CD4-positive, alpha-beta T cell treated with Interleukin-21 for 1 hour (primary cell): Measurements from ENCODE around the gene STK24.

Source experiments
- DNase-seq: peaks from one replicate; pipeline ENCODE4 v3.0.0-alpha.2; 2020

The STK24 gene

DNA sequence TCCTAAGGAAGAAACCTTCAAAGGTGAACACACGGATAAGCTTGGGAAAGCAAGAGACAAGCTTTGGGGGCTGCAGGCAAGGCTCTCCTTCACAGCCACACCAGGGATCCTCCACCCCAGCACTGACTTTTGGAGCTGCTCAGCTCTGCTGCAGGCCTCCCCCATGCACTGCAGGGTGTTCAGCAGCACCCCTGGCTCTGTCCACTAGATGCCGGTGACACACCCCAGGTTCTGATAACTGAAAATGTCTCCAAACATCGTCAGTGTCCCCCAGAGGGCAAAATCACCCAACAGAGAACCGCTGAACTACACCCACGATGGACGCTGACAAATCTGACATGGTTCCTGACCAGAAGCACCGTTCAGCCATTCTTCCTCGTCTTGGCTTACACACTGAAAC is 90.5 kb downstream of the STK24 start:
- no peak for DNase-seq

DNA sequence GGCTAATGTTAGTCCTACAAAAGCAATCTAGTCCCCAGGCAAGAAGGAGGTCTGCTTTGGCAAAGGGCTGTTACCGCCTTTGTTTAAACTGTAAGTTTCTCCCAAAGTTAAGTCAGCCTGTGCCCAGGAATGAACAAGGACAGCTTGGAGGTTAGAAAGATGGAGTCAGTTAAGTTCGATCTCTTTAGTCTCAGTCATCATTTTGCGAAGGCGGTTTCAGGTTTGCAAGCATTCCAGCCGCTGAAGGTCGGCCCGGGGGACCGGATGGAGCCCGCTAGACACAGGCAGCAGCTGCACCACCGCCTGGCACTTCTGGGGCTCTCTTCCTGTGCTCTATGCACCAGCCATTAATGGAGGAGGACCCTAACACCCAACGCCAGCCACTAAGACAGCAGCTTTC is 91.3 kb downstream of the STK24 start:
- DNase-seq = no peak

GRCh38 chr13:98484289-98485219 is 92.4 kb downstream of the STK24 start:
- peak; percentile 68 for DNase-seq

DNA sequence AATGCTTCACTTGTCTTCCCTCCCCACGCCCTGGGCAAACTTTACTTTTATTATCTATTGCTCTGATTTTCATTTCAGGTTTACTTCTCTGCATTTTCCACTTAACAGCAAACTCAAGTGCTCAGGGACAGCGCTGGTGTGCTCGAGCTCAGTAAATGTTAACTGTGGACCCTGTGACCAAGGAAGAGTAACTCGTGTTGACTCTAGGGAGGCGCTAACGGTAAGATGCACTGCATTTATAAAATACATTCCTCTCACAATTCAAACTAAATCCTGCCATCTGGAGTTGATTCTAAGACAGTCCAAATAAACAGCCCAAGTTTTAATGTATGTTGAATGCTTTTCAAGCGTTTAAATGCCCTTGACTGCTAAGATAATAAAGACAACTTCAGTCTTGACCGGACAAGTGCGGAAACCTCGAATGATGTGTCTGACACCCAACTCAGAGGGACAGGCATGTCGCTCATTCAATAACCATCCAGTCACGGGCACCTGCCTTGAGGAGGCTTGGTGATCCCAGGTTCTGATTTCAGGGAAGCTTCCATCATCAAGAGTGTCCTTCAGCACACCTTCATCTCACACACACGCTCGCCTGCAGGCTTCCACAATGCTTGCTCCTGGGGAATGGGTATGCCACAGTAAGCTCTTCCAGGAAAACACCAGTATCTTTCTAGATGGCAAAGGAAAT is 93.2 kb downstream of the STK24 start:
- DNase-seq = no peak

GRCh38 chr13:98482476-98483444 is 94.1 kb downstream of the STK24 start:
- no peak for DNase-seq

DNA sequence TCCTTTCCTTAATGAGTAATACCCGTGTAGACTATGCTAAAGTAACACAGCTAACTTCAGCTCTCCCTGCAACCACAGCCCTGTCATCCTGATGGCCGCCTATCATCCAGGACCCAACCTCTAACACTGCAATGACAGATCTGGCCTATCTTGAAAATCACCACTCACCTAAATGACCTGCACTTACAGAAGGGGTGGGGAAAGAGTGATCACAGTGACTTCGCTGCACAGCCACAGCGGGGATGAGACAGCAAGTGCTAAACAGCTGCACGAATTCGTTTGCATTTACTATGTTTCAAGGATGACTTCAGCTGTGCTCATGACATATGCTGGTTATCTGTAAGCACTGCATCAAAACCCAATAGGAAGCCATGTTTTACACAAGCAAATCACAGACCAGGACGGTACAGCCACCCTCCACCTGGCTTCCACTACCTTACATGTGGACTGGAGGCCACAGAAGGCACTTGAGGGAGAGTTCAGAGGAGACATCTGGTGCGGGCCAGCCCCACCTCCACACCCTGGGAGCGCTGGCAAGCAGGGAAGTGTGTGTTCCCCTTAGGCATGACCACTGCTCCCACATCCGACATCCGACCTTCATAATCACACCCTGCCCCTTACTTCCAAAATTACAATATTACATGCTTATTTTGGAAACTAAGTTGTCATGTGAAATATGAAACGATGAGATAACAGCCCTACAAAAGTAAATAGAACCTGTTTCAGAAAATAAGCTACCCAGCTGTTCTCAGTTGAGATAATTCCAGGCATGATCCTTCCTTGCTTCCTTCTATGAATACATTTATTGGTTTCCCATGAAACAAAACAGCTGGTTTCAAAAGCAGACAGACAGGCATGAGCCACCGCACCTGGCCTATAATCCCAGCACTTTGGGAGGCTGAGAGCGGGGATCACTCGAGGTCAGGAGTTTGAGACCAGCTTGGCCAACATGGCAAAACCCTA is 95.7 kb downstream of the STK24 start:
- DNase-seq = no peak

DNA sequence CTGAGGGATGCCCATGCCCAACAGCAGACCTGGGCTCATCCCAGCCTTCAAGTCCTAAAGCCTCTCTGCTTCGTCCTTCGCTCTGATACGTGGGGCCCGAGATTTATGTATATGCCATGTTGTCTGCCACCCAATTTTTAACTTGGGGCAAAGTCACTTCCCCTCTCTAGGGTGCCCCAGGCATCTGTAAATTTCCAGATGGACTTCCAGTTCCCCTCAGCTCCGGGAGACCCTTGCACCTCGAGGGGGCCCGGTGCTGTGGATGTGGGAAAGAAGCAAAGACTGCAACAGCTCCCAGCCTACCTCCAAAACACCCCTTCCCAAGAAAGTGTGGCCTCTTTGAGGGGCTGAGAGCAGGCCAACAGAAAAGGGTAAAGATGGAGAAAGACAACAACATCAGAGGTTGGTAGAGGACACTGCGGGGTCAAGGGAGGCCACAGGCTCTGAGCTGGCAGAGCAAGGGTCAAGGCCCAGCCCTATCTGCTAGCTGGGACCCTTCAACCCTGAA is 97.4 kb downstream of the STK24 start:
- DNase-seq = no peak

DNA sequence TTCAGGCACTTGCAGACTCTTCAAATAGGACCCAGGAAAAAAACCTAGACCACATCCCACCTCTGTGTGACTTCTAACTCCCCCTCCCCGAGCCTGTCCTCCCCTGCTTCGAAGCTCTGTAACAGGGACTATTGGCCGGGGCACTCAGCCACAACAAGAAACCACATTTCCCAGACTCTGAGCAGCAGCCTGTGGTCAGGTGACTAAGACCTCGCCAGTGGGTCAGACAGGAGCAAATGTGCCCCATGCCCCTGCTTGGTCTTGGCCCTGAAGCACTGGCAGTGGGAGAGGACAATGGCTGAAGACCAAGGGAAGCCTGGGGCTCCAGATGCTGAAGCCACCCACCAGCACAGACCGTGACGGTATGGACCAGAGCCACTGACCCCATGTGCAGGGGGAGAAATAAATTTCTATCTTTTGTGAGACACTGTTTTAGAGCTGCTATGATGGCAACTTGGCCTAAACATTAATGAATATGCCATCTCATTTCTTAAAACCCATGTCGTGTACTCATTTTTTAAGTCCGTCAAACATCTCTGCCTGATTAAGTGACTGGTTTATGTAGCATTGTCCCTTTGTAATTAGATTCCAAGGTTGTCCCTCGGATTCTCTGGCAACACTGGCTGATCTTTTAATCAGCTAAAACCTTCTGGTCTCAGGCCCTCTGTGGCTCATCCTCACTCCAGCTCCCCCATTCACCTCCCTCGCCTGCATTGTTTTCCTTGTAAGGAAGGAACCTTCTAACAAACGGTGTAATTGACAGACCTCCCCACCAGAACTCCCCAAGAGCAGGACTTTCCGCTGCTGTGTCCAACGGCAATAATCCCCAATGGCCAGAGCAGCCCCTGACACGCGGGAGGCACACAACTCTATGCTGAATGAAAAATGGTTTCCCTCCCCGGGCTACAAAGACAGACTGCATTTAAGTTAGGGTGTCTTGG is 98.4 kb downstream of the STK24 start:
- DNase-seq = peak; percentile 19

- peak; percentile 86 for DNase-seq
Observed at GRCh38 chr13:98476538-98476966, 100.4 kb downstream of the STK24 start.

- no peak for DNase-seq
Observed at GRCh38 chr13:98476106-98476505, 100.8 kb downstream of the STK24 start.

- DNase-seq = no peak
Observed at GRCh38 chr13:98475522-98475921, 101.4 kb downstream of the STK24 start.

DNA sequence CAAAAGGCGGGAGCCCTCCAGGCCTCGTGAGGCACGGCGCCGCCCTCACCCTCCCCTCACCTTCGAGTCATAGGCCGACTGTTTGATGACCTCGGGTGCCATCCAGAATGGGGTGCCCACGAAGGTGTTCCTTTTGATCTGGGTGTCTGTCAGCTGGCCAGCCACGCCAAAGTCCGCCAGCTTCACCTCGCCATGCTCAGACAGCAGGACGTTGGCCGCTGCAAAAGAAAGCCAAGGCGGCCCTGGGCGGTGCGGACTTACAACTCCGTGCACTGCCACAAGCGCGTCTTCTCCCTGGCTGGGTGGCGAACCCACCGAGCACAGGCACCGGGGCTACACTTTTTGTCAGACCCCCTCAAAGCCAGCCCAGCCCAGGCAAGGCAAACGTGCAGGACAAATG is 102.1 kb downstream of the STK24 start:
- no peak for DNase-seq

DNA sequence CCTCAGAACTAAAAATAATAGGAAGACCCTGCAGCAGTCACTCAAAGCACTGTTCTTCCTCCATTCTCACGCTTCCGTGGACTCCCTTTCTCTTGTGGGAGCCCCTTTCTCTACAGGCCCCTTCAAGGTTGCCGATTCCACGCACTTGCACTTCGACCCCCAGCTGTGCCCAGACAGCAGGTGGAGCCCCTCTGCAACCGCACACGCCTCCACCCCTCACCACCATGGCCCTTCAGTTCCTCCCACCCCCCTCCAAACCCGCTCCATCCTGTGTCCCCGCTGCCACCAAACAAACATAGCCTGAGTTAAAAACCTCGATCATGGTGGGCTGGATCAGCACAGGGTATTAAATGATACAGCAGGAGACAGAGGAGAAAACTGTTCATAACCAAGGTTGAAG is 102.6 kb downstream of the STK24 start:
- no peak for DNase-seq

GRCh38 chr13:98473788-98474144 is 103.1 kb downstream of the STK24 start:
- DNase-seq = no peak

DNA sequence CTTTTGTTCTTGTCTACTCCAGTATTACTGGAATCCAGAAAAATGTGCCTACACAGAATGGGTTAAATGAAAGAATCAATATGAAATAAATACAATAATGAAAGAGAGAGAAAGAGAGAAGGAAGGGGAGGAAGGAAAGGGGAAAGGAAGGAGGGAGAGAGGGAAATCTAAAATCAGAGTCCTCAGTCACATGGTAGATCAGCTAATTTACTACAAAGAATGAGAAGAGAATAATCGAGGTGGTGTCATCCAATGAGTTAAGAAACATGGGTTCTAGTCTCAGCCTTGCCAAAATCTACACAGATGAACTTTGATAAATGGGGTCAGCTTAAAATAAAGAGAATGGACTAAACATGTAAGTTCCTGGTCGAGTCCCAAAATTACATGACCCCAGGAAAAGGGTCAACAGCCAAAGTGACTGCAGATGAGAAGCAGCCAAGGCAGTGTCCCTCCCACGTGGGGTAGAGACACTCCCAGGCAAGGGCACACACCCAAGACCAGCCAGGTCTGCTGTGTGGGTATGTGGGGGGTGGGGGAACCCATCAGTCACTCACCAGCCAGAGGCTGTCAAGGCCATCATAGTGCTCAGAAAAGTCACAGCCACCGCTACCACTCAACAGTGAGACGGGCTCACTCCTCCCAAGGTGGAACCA is 103.6 kb downstream of the STK24 start:
- DNase-seq = no peak

- no peak for DNase-seq
Observed at GRCh38 chr13:98471934-98472333, 105.0 kb downstream of the STK24 start.

- DNase-seq = no peak
Observed at GRCh38 chr13:98470920-98471319, 106.0 kb downstream of the STK24 start.

GRCh38 chr13:98468929-98469328 is 108.0 kb downstream of the STK24 start:
- no peak for DNase-seq

DNA sequence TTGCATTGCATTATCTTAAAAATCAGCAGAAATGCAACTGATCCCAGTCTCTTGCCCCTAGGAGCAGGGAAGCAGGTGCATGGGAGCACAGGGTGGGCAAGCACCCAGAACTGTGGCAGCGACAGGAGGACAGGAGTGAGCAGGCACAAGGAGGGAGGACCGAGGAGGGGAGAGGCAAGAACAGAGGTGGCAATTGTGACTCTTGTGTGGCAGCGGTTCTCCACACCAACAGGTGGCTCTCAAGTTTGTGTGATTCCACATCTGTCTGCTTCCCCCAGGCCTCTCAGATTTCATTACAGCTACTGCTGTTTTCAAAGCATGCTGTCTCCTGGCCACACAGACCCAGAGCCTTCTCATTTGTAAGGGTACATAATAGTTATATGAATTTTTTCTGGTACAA is 108.5 kb downstream of the STK24 start:
- DNase-seq = no peak
